Stomach (tissue), 4 donors: ENCODE data around the gene SMIM1.

Experiments used
- EP300 ChIP-seq: sonication (generic); formaldehyde crosslinking; IDR thresholded peaks from one replicate; pipeline ENCODE4 v1.6.1; 2017; ENCODE audit warnings: antibody characterized with exemption
- TF ChIP-seq, protein P1 (sequence below), 7 experiments: fragments of 450-650 bp in 4 of 7; fragments of 200-600 bp in 3 of 7; sonication (generic) in 3 of 7; IDR thresholded peaks; one replicate each; pipeline ENCODE4 v1.5.1; 2016 to 2019; ENCODE audit warnings: antibody characterized with exemption in 7 of 7, control low read depth in 2 of 7, mild to moderate bottlenecking in 1 of 7

DNA sequence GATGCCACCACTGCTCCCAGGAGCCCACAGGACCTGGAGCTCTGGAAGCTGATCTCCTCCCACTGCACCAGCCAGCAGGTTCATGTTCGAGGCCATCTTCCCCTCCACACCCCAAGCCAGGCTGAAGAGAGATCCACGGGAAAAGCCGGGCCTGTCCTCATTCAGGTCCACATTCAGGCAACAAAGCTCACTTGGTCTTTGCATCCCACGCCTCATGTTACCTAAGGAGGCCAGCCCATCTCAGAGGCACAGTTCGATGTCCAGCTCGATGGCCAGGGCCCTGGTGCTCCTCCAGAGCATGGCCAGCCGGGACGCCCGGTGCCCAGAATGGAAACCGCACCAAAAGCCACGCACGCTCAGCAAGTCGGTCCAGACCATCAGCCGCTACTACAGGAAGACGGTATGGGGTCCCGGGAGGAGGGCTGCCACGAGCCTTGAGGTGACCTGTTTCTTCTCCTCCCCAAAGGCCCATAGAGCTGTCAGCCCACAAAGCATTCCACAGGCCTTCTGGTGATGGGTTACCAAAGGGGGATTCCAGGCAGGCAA, 20.1 kb upstream of the SMIM1 start, which contains the start of gene CCDC27:
- no peak for TF ChIP-seq EP300
- TF ChIP-seq, protein P1, sequence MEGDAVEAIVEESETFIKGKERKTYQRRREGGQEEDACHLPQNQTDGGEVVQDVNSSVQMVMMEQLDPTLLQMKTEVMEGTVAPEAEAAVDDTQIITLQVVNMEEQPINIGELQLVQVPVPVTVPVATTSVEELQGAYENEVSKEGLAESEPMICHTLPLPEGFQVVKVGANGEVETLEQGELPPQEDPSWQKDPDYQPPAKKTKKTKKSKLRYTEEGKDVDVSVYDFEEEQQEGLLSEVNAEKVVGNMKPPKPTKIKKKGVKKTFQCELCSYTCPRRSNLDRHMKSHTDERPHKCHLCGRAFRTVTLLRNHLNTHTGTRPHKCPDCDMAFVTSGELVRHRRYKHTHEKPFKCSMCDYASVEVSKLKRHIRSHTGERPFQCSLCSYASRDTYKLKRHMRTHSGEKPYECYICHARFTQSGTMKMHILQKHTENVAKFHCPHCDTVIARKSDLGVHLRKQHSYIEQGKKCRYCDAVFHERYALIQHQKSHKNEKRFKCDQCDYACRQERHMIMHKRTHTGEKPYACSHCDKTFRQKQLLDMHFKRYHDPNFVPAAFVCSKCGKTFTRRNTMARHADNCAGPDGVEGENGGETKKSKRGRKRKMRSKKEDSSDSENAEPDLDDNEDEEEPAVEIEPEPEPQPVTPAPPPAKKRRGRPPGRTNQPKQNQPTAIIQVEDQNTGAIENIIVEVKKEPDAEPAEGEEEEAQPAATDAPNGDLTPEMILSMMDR (IDR thresholded peaks at IDR 0.05), result no peak
